DOHH2 (cell line): ENCODE results near the gene SMARCAL1.

Experiments used
- EZH2phosphoT487 ChIP-seq: fragments of 200-600 bp; sonication (generic); IDR thresholded peaks from 2 replicates; pipeline ENCODE4 v1.6.1; 2017; ENCODE audit warnings: borderline replicate concordance, mild to moderate bottlenecking, antibody characterized with exemption, low read length, moderate library complexity, mixed read lengths
- TF ChIP-seq, protein P1 (sequence below): fragments of 200-600 bp; sonication (generic); IDR thresholded peaks from one replicate; pipeline ENCODE4 v1.5.1; 2014; ENCODE audit warnings: antibody characterized with exemption, mild to moderate bottlenecking, low read depth, low read length; ENCODE audit not compliant: poor library complexity, severe bottlenecking

DNA sequence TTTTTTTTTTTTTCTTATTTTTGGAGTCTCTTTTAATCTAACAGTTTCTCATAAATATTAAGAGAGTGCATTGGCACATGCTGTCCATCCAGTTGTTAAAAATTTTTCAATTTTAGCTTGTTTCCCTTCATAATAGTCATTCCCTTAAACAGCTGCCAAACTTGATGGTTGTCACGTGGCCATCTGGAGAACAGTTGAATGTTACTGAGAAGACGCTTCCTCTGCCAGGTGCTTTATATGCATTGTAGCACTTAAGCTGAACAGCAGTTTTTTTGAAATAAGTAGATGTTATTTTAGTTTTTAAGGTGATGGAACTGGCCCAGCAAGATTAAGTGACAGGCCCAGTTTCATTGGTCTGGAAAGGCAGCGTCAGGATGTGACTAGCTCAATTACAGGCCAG, 3.3 kb downstream of the SMARCAL1 start:
- TF ChIP-seq, protein P1, sequence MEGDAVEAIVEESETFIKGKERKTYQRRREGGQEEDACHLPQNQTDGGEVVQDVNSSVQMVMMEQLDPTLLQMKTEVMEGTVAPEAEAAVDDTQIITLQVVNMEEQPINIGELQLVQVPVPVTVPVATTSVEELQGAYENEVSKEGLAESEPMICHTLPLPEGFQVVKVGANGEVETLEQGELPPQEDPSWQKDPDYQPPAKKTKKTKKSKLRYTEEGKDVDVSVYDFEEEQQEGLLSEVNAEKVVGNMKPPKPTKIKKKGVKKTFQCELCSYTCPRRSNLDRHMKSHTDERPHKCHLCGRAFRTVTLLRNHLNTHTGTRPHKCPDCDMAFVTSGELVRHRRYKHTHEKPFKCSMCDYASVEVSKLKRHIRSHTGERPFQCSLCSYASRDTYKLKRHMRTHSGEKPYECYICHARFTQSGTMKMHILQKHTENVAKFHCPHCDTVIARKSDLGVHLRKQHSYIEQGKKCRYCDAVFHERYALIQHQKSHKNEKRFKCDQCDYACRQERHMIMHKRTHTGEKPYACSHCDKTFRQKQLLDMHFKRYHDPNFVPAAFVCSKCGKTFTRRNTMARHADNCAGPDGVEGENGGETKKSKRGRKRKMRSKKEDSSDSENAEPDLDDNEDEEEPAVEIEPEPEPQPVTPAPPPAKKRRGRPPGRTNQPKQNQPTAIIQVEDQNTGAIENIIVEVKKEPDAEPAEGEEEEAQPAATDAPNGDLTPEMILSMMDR: no peak
- TF ChIP-seq EZH2phosphoT487: no peak
